H1 (cell line): ENCODE data around the gene KCNE4.

ENCODE experiments used
- EZH2 ChIP-seq: fragments of 200-600 bp; sonication (generic); IDR thresholded peaks from 2 replicates; pipeline ENCODE4 v1.7.1; 2012; ENCODE audit warnings: low read depth, mild to moderate bottlenecking, moderate library complexity, low read length, inconsistent platforms; ENCODE audit not compliant: severe bottlenecking
- RXRA ChIP-seq: IDR thresholded peaks from 2 replicates; pipeline ENCODE4 v1.6.1; 2011; ENCODE audit warnings: low read depth, mild to moderate bottlenecking, low read length, moderate library complexity; ENCODE audit not compliant: insufficient read depth
- SIN3A ChIP-seq, 2 experiments: IDR thresholded peaks in 1 of 2; conservative IDR thresholded peaks in 1 of 2; 2 replicates each; pipeline ENCODE4 v1.6.1; 2011 to 2012; ENCODE audit warnings: low read length in 2 of 2, improper control_type of control experiment in 1 of 2, low read depth in 1 of 2, mild to moderate bottlenecking in 1 of 2
- TAF1 ChIP-seq: IDR thresholded peaks from 2 replicates; pipeline ENCODE4 v1.6.1; 2011; ENCODE audit warnings: mild to moderate bottlenecking, low read depth, low read length
- TF ChIP-seq, protein P1 (sequence below), 3 experiments: IDR thresholded peaks; 1 replicate in 2 of 3; 2 replicates in 1 of 3; pipeline versions ENCODE4 v1.5.1 to v1.6.1; 2011; ENCODE audit warnings: low read length in 3 of 3, mild to moderate bottlenecking in 3 of 3, inconsistent platforms in 2 of 3, low read depth in 1 of 3, moderate library complexity in 1 of 3; ENCODE audit not compliant: insufficient read depth in 1 of 3; ENCODE audit errors: control extremely low read depth in 1 of 3

GRCh38 chr2:223049356-223049755, 2.6 kb upstream of the KCNE4 start:
- TF ChIP-seq TAF1, result no peak
- TF ChIP-seq SIN3A (conservative IDR thresholded peaks at IDR 0.05 in 1 of 2, IDR thresholded peaks at IDR 0.05 in 1 of 2; ENCODE audit: low read depth in 1 of 2, low read length in 2 of 2), result no peak
- TF ChIP-seq, protein P1, sequence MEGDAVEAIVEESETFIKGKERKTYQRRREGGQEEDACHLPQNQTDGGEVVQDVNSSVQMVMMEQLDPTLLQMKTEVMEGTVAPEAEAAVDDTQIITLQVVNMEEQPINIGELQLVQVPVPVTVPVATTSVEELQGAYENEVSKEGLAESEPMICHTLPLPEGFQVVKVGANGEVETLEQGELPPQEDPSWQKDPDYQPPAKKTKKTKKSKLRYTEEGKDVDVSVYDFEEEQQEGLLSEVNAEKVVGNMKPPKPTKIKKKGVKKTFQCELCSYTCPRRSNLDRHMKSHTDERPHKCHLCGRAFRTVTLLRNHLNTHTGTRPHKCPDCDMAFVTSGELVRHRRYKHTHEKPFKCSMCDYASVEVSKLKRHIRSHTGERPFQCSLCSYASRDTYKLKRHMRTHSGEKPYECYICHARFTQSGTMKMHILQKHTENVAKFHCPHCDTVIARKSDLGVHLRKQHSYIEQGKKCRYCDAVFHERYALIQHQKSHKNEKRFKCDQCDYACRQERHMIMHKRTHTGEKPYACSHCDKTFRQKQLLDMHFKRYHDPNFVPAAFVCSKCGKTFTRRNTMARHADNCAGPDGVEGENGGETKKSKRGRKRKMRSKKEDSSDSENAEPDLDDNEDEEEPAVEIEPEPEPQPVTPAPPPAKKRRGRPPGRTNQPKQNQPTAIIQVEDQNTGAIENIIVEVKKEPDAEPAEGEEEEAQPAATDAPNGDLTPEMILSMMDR (IDR thresholded peaks at IDR 0.05; ENCODE audit: control extremely low read depth in 1 of 3, insufficient read depth in 1 of 3, low read depth in 1 of 3, low read length in 3 of 3), result no peak
- TF ChIP-seq RXRA, result no peak
- TF ChIP-seq EZH2, result no peak
